Gastrocnemius medialis (tissue), 4 donors: ENCODE results near the gene N4BP2L2.

Experiments used
- POLR2A ChIP-seq, 2 donors: fragments of 450-650 bp; IDR thresholded peaks; one replicate each; pipeline ENCODE4 v1.6.1; 2017; ENCODE audit warnings: antibody characterized with exemption in 2 of 2, mild to moderate bottlenecking in 2 of 2, moderate library complexity in 2 of 2
- TF ChIP-seq, protein P1 (sequence below), 5 experiments: fragments of 450-650 bp in 3 of 5; fragments of 200-600 bp in 2 of 5; sonication (generic) in 2 of 5; IDR thresholded peaks in 4 of 5; conservative IDR thresholded peaks in 1 of 5; 1 replicate in 4 of 5; 2 replicates in 1 of 5; pipeline ENCODE4 v1.5.1; 2016 to 2019; ENCODE audit warnings: antibody characterized with exemption in 5 of 5, mild to moderate bottlenecking in 3 of 5, moderate library complexity in 3 of 5

DNA sequence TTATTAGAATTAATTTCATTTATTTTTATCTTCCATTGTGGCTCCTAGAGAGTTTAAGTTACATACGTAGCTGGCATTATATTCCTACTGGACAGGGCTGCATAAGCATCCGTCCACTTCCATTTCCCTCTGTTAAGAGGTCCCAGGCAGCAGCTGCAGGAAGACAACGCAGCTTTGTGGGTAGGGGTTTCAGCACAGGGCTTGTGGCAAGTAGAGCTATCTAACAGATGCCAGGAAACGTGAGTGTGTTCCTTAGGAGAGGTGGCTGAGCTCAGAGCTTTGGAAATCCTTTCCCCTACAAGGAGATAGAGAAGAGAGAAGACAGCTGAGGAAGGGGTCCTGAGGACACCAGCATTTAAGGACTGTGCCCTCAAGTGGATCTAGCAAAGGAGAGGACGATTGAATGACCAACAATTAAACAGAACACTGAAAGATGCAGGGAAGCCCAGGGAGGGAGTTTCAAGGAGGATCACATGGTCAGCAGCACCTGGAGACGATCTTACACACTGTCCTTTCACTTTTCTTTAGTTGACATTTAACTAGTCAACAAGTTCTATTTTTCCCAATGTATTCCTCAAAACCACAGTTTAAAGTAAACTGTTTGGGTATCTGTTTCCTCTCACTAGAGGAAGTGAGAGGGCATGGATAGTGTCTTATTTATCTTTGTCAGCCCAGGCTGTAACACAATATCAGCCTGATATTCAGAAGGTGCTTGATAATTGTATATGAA is 108.4 kb downstream of the N4BP2L2 start:
- TF ChIP-seq, protein P1, sequence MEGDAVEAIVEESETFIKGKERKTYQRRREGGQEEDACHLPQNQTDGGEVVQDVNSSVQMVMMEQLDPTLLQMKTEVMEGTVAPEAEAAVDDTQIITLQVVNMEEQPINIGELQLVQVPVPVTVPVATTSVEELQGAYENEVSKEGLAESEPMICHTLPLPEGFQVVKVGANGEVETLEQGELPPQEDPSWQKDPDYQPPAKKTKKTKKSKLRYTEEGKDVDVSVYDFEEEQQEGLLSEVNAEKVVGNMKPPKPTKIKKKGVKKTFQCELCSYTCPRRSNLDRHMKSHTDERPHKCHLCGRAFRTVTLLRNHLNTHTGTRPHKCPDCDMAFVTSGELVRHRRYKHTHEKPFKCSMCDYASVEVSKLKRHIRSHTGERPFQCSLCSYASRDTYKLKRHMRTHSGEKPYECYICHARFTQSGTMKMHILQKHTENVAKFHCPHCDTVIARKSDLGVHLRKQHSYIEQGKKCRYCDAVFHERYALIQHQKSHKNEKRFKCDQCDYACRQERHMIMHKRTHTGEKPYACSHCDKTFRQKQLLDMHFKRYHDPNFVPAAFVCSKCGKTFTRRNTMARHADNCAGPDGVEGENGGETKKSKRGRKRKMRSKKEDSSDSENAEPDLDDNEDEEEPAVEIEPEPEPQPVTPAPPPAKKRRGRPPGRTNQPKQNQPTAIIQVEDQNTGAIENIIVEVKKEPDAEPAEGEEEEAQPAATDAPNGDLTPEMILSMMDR (IDR thresholded peaks at IDR 0.05 in 4 of 5, conservative IDR thresholded peaks at IDR 0.05 in 1 of 5) = no peak
- no peak for TF ChIP-seq POLR2A (IDR thresholded peaks at IDR 0.05)
